GM19240 (cell line): ENCODE data around the gene RNF13.

Source experiments
- DNase-seq: peaks from one replicate; pipeline ENCODE4 v3.0.0; 2011; ENCODE audit warnings: low spot score; ENCODE audit not compliant: insufficient read length

Gene RNF13

GRCh38 chr3:149812606-149813366 is at the start of gene RNF13:
Gene RNF13 (plus strand): TSS chr3:149813215. CDS start chr3:149846027, 32,812 bp downstream.
- DNase-seq, result peak; percentile 48

- no peak for DNase-seq
Observed at GRCh38 chr3:149763565-149764195, 49.3 kb upstream of the RNF13 start.

- no peak for DNase-seq
Observed at GRCh38 chr3:149764302-149764701, 48.7 kb upstream of the RNF13 start.

GRCh38 chr3:149765762-149766334 is 47.2 kb upstream of the RNF13 start:
- no peak for DNase-seq

GRCh38 chr3:149767720-149768119 is 45.3 kb upstream of the RNF13 start:
- no peak for DNase-seq

- DNase-seq, result no peak
Observed at GRCh38 chr3:149768704-149769103, 44.3 kb upstream of the RNF13 start.

GRCh38 chr3:149770246-149770645 is 42.8 kb upstream of the RNF13 start:
- DNase-seq, result no peak

GRCh38 chr3:149771652-149772271 is 41.3 kb upstream of the RNF13 start:
- DNase-seq, result peak; percentile 20

GRCh38 chr3:149772861-149773260 is 40.2 kb upstream of the RNF13 start:
- no peak for DNase-seq

- no peak for DNase-seq
Observed at GRCh38 chr3:149776170-149776569, 36.8 kb upstream of the RNF13 start.

- DNase-seq, result no peak
Observed at GRCh38 chr3:149777414-149778214, 35.4 kb upstream of the RNF13 start.

GRCh38 chr3:149781211-149781610 is 31.8 kb upstream of the RNF13 start:
- no peak for DNase-seq

GRCh38 chr3:149781741-149782140 is 31.3 kb upstream of the RNF13 start:
- no peak for DNase-seq

GRCh38 chr3:149783576-149783975 is 29.4 kb upstream of the RNF13 start:
- DNase-seq, result no peak

GRCh38 chr3:149784064-149784704 is 28.8 kb upstream of the RNF13 start:
- DNase-seq, result no peak

GRCh38 chr3:149790268-149790667 is 22.7 kb upstream of the RNF13 start:
- DNase-seq, result no peak

GRCh38 chr3:149790698-149791097 is 22.3 kb upstream of the RNF13 start:
- no peak for DNase-seq

- DNase-seq, result no peak
Observed at GRCh38 chr3:149792452-149793270, 20.4 kb upstream of the RNF13 start, which contains the start of gene ANKUB1. Gene ANKUB1 (minus strand): TSS chr3:149792554. CDS start chr3:149792366, 188 bp downstream.

- no peak for DNase-seq
Observed at GRCh38 chr3:149796026-149796425, 17.0 kb upstream of the RNF13 start.

GRCh38 chr3:149800693-149801092 is 12.3 kb upstream of the RNF13 start:
- no peak for DNase-seq
